ENCODE data around the gene ATXN10. TPM values are rescaled to one million over a fixed set of nuclear protein-coding genes. Genes with fewer than 3 reads are reported as not detected.

ATXN10 gene
- total and polyA plus RNA-seq, 2 experiments from 2014 or later, result 99.0 to 163 TPM

GRCh38 chr22:45757068-45757467 is 85.4 kb downstream of the ATXN10 start:
- Histone ChIP-seq H4K20me1 (replicated peaks; ENCODE audit: insufficient read depth) (peaks cover 21% of the 10 kb centered on the region), H3K27ac (ENCODE audit: low read depth) (0 out of 2 replicates have a peak overlapping the region, but pooled peaks have one; percentile 4), H3K4me3 (no peak overlapping the region), H3K79me2 (replicated peaks; ENCODE audit: insufficient read depth) (peaks cover 17% of the 10 kb centered on the region; the same call in 1 of the 2 replicates), H3K4me1 (ENCODE audit: insufficient read depth) (peaks cover 16% of the 10 kb centered on the region; the same call in 1 of the 2 replicates), H3K4me2 (peak overlapping the region; percentile 50; the same call in 1 of the 2 replicates), H3K36me3 (ENCODE audit: insufficient read depth) (no peaks in the 10 kb centered on the region), H2AFZ (no peak overlapping the region), H3K9me2 (ENCODE audit: insufficient read depth) (no peaks in the 10 kb centered on the region), H3K27me3 (ENCODE audit: insufficient read depth) (no peaks in the 10 kb centered on the region), H3F3A (replicated peaks; ENCODE audit: low read depth) (no peaks in the 10 kb centered on the region)
- H3K4me1 Mint-ChIP-seq, result peaks cover 16% of the 10 kb centered on the region
- H3K9me3 Mint-ChIP-seq, result no peaks in the 10 kb centered on the region
- peaks cover 2% of the 10 kb centered on the region for H3K27me3 Mint-ChIP-seq (ENCODE audit: insufficient read depth, low read depth, poor library complexity)
- DNase-seq (ENCODE audit: low spot score), result peak; percentile 92
- H3K4me3 Mint-ChIP-seq, result peak overlapping the region; percentile 15; the same call in 1 of the 3 replicates
- H3K36me3 Mint-ChIP-seq (ENCODE audit: low read depth), result peaks cover 18% of the 10 kb centered on the region; the same call in 2 of the 3 replicates
- no peak for TF ChIP-seq REST (IDR thresholded peaks at IDR 0.05; ENCODE audit: unreplicated experiment)
- no peak for TF ChIP-seq ZNF331 (CRISPR knock-in tag; IDR thresholded peaks at IDR 0.05; ENCODE audit: low read depth)
- TF ChIP-seq ETS1 (IDR thresholded peaks at IDR 0.05), result no peak
- TF ChIP-seq EZH2 (IDR thresholded peaks at IDR 0.05; ENCODE audit: low read depth, unreplicated experiment), result no peak
- TF ChIP-seq EZH2phosphoT487 (IDR thresholded peaks at IDR 0.05; ENCODE audit: unreplicated experiment), result no peak
- no peak for TF ChIP-seq STAT1 (IDR thresholded peaks at IDR 0.05; ENCODE audit: unreplicated experiment)
- TF ChIP-seq, protein P1, sequence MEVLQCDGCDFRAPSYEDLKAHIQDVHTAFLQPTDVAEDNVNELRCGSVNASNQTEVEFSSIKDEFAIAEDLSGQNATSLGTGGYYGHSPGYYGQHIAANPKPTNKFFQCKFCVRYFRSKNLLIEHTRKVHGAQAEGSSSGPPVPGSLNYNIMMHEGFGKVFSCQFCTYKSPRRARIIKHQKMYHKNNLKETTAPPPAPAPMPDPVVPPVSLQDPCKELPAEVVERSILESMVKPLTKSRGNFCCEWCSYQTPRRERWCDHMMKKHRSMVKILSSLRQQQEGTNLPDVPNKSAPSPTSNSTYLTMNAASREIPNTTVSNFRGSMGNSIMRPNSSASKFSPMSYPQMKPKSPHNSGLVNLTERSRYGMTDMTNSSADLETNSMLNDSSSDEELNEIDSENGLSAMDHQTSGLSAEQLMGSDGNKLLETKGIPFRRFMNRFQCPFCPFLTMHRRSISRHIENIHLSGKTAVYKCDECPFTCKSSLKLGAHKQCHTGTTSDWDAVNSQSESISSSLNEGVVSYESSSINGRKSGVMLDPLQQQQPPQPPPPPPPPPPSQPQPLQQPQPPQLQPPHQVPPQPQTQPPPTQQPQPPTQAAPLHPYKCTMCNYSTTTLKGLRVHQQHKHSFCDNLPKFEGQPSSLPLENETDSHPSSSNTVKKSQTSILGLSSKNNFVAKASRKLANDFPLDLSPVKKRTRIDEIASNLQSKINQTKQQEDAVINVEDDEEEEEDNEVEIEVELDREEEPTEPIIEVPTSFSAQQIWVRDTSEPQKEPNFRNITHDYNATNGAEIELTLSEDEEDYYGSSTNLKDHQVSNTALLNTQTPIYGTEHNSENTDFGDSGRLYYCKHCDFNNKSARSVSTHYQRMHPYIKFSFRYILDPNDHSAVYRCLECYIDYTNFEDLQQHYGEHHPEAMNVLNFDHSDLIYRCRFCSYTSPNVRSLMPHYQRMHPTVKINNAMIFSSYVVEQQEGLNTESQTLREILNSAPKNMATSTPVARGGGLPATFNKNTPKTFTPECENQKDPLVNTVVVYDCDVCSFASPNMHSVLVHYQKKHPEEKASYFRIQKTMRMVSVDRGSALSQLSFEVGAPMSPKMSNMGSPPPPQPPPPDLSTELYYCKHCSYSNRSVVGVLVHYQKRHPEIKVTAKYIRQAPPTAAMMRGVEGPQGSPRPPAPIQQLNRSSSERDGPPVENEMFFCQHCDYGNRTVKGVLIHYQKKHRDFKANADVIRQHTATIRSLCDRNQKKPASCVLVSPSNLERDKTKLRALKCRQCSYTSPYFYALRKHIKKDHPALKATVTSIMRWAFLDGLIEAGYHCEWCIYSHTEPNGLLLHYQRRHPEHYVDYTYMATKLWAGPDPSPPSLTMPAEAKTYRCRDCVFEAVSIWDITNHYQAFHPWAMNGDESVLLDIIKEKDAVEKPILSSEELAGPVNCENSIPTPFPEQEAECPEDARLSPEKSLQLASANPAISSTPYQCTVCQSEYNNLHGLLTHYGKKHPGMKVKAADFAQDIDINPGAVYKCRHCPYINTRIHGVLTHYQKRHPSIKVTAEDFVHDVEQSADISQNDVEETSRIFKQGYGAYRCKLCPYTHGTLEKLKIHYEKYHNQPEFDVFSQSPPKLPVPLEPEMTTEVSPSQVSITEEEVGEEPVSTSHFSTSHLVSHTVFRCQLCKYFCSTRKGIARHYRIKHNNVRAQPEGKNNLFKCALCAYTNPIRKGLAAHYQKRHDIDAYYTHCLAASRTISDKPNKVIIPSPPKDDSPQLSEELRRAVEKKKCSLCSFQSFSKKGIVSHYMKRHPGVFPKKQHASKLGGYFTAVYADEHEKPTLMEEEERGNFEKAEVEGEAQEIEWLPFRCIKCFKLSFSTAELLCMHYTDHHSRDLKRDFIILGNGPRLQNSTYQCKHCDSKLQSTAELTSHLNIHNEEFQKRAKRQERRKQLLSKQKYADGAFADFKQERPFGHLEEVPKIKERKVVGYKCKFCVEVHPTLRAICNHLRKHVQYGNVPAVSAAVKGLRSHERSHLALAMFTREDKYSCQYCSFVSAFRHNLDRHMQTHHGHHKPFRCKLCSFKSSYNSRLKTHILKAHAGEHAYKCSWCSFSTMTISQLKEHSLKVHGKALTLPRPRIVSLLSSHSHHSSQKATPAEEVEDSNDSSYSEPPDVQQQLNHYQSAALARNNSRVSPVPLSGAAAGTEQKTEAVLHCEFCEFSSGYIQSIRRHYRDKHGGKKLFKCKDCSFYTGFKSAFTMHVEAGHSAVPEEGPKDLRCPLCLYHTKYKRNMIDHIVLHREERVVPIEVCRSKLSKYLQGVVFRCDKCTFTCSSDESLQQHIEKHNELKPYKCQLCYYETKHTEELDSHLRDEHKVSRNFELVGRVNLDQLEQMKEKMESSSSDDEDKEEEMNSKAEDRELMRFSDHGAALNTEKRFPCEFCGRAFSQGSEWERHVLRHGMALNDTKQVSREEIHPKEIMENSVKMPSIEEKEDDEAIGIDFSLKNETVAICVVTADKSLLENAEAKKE (CRISPR knock-in tag; IDR thresholded peaks at IDR 0.05), result no peak
- TF ChIP-seq CREB1 (CRISPR knock-in tag; IDR thresholded peaks at IDR 0.05; ENCODE audit: low read depth), result no peak
- TF ChIP-seq CTCF (conservative IDR thresholded peaks at IDR 0.05; ENCODE audit: low read depth in 2 of 2), result no peak
- TF ChIP-seq JUNB (IDR thresholded peaks at IDR 0.05; ENCODE audit: unreplicated experiment), result no peak
- no peak for TF ChIP-seq ZNF114 (CRISPR knock-in tag; IDR thresholded peaks at IDR 0.05)
- no peak for TF ChIP-seq POLR2AphosphoS5 (IDR thresholded peaks at IDR 0.05; ENCODE audit: low read depth)
- TF ChIP-seq NANOG (IDR thresholded peaks at IDR 0.05; ENCODE audit: borderline replicate concordance), result no peak
- H3K27ac Mint-ChIP-seq, result no peak overlapping the region
- ATAC-seq, result peak; percentile 94

All from GM23338 (cell line).